ENCODE results near the gene ASXL2. TPM values are rescaled to one million over a fixed set of nuclear protein-coding genes. Genes with fewer than 3 reads are reported as not detected.
"Not testable (repeated sequence)": the region's sequence is repeated elsewhere in the genome, so short reads cannot be mapped to it uniquely, and the experiment has no call there.

Gene ASXL2
- total RNA-seq, 1 experiment from 2014 or later: 12.1 TPM

DNA sequence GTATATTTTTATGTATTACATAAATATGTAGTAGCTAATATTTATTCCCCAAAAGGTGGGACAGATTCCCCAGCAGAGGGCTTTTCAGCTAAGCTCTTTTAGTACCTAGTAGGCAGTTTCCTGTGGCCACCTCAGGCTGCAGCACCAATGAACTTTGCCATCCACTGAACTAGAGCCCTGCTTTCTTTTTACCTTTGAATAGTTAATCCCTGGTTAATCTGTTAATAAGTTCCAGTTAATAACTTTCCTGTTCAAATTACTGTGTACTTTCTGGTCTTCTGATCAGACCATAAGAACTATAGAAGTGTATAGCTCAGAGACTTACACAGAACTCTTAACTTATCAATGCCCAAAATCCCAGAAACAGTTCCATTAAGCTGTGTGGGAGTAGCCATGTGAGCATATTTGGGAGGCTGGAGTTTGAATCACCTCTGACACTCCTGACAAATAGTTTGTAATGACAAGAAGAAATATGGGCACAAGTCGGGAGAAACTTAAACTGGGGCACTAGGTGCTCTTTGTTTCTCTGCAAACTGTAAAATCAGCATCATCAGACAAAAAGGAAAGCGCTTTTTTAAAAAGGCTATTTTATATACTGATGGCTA, 40.0 kb downstream of the ASXL2 start:
- DNase-seq (ENCODE audit: low spot score): no peak

- DNase-seq (ENCODE audit: low spot score): no peak
Observed at GRCh38 chr2:25835906-25836305, 42.4 kb downstream of the ASXL2 start.

- DNase-seq (ENCODE audit: low spot score): no peak
Observed at GRCh38 chr2:25833566-25833965, 44.7 kb downstream of the ASXL2 start.

DNA sequence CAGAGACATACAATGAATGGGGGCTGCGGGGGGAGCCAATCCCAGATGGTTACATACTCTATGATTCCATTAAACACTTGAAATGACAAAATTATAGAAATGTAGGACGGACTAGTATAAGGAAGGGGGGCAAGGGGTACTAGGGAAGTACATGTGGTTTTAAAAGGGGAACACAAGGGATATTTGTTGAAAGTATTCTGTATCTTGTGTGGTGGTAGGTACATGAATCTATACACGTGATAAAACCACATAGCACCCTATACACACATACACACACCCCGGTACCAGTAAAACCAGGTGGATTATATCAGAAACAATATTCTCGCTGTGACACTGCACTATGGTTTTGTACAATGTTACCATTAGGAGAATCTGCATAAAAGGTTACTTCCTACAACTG, 45.4 kb downstream of the ASXL2 start:
- no peak for DNase-seq (ENCODE audit: low spot score)

DNA sequence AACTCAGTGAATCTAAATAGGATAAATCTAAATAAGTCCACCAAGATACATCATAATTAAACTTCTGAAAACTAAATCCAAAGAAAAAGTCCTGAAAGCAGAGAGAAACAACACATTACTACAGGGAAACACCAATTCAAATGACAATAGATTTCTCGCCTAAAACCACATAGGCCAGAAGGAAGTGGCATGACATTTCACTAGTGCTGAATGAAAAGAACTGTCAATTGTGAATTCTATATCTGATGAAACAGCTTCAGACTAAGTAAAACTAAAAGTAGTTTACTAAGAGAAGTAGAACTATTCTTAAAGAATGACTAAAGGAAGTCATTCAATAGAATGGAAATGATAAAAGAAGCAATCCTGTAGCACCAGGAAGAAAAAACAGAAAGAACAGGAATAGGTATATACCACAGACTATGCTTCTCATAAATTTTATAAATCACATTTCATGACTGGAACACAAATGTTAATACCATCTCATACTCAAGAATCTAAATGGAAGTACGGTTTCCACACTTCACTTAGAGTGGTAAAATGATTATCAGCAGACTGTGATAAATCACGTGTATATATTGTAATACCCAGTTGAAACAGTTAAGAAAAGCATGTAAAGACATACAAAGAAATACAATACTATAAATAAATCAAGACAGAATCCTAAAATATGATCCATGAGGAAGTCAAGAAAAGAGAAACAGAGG, 46.4 kb downstream of the ASXL2 start:
- no peak for DNase-seq (ENCODE audit: low spot score)

- no peak for DNase-seq (ENCODE audit: low spot score)
Observed at GRCh38 chr2:25829828-25830227, 48.5 kb downstream of the ASXL2 start.

GRCh38 chr2:25829377-25829704, 48.9 kb downstream of the ASXL2 start:
- no peak for DNase-seq (ENCODE audit: low spot score)

GRCh38 chr2:25828532-25829376, 49.5 kb downstream of the ASXL2 start:
- DNase-seq (ENCODE audit: low spot score): not testable (repeated sequence)

- no peak for DNase-seq (ENCODE audit: low spot score)
Observed at GRCh38 chr2:25825238-25825637, 53.0 kb downstream of the ASXL2 start.

GRCh38 chr2:25824718-25825117, 53.6 kb downstream of the ASXL2 start:
- no peak for DNase-seq (ENCODE audit: low spot score)

GRCh38 chr2:25824216-25824615, 54.1 kb downstream of the ASXL2 start:
- DNase-seq (ENCODE audit: low spot score): no peak

DNA sequence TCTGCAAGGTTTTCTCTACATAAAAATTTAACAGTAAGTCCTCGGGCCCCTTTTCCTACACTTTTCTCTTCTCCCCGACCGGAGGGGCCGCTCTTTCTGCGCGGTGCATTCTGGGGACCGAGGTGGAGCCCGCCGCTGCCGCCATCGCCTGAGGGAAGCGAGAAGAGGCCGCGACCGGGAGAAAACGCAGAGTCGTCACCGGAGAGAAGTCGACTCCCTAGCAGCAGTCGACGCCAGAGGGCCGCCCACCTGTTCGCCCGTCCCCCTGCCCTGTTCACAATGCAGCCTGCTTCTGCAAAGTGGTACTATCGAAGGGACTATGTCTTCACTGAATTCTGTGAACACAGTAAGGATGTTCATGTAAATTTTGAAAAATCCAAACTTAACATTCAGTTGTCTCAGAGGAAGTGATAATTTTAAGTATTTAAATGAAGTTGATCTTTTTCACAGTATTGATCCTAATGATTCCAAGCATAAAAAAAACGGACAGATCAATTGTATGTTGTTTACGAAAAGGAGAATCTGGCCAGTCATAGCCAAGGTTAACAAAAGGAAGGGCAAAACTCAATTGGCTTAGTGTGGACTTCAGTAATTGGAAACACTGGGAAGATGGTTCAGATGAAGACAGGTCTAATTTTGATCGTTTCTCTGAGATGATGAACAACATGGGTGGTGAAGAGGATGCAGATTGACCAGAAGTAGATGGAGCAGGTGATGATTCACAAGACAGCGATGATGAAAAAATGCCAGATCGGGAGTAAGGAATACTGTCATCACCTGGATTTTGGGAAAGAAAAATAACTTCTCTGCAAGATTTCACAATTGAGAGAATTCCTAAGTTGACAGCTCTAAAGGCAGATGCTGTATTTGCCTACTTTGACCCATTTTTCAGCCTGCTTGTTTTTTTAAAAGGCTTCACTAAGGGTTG, 55.8 kb downstream of the ASXL2 start:
- no peak for DNase-seq (ENCODE audit: low spot score)

GRCh38 chr2:25821225-25822056, 56.8 kb downstream of the ASXL2 start:
- no peak for DNase-seq (ENCODE audit: low spot score)

GRCh38 chr2:25819597-25820039, 58.7 kb downstream of the ASXL2 start:
- no peak for DNase-seq (ENCODE audit: low spot score)

DNA sequence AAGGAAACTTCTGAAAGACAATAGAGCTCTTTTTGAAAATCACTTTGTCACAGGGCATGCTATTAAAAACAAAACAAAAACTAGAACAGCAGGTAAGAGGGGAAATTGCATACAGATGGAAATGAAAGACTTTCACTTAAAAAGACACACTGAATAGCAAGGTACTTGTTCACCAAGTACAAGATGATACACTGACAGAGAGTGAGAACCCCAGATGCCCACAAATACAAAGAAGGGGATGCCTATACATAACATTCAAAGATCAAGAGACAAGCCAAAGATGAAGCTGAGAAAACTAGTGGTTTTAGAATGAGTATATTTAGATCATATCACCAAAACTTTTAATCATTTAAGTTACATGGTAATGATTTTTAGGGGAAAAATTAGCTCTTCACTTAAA, 60.7 kb downstream of the ASXL2 start:
- no peak for DNase-seq (ENCODE audit: low spot score)

DNA sequence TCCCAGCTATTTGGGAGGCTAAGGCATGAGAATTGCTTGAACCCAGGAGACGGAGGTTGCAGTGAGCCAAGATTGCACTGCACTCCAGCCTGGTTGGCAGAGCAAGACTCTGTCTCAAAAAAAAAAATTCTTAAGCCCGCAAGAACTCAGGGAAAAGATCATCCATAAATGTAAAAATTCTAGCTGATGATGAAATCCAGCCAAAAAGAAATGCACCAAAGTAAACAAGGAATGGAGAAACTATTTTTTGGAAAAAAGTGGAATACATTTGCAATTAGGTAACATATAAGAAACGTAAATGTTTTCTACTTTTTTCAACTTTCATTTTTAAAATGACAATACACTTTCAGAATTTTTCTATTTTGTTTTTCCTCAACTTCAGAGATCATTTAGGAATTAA, 61.3 kb downstream of the ASXL2 start:
- DNase-seq (ENCODE audit: low spot score): no peak

DNA sequence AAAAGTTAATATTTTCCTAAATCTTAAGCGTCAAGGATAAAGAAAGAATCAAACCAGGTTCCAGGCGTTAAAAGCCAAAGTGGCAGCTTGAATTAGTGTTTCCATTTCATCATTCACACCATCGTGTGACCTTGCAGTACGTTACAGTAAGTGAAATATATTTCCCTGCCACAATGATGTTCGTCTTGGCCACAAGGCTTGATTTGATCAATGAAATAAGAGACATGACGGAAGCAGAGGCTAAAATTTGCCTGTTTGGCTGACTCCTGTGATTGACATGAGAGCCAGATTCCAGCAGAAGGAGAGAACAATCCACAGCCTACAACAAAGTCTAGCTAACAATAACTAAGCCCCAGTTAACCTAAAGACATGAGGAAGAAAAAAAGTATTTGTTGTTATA, 62.0 kb downstream of the ASXL2 start:
- DNase-seq (ENCODE audit: low spot score): no peak

DNA sequence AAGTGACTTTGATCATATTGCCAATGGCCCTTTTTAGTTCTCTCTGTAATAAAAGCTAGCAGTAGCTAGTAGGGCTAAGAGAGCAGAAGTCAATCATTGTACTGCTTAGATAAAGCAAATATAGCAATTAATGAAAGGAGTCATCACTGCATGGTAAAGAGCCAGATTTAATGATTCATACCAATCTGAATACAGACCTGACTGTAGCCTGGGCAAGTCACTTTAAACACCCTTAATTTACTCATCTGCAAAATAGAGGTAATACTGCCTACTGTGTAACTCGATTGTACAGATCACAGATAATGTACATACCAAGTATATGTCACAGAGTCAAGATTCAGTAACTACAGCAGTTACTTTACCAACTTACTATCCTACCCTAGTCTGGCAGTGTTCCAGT, 63.6 kb downstream of the ASXL2 start:
- no peak for DNase-seq (ENCODE audit: low spot score)

DNA sequence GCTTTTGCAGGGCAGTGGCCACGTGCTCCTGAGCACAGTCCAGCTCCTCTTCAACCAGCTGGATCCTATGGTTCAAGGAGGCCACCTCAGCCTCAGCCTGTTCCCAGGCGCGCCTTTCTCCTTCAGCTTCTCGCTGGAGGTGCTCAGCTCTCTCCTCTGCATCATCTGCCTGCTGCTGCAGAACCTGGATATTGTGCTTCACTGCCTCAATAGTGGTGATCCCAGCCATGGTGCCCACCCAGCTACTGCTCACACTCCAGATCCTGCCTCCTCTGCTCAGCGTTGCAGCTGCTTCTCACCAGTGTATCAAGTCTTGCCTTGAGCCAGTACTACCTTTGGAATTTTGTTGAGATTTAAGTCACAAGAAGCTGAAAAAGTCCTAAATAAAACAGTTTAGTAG, 67.9 kb downstream of the ASXL2 start:
- DNase-seq (ENCODE audit: low spot score): no peak

- DNase-seq (ENCODE audit: low spot score): no peak
Observed at GRCh38 chr2:25809646-25810045, 68.6 kb downstream of the ASXL2 start.

DNA sequence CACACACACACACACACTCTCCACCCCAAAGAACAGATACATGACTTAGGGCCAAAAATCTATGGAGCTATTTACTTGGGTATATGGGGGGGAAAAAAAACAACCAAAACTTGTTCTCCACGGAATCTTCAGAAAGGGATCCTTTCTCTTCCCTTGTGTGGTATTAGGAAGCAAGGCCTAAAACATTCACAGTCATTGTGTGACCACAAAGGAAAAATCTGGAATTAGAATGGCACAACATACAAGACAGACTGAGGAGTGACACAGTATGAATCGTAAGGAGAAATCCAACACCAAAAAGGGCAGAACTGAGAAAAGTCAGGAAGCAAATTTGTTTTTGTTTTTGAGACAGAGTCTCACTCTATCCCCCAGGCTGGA, 70.3 kb downstream of the ASXL2 start:
- DNase-seq (ENCODE audit: low spot score): no peak

Measured in HT-29 (cell line).